Panc1 (cell line): ENCODE measurements around the gene HERC4. TPM values are rescaled to one million over a fixed set of nuclear protein-coding genes. Genes with fewer than 3 reads are reported as not detected.

Experiments used
- ATAC-seq: fragments of 200-7000 bp; cut with Tn5 transposase; 2 replicates; pipeline ENCODE4 v1.9.1; 2020; ENCODE audit warnings: mild to moderate bottlenecking, moderate library complexity
- BruUV-seq: library from RNA; stranded (reverse); fragments of 400-500 nt; replicated peaks from 2 replicates; lab custom pipeline; 2021; lab: Mats Ljungman, UMichigan
- CTCF ChIA-PET: fragments of 300-600 bp; sonication (Branson Sonifier 250); formaldehyde crosslinking; loops from one replicate; lab custom pipeline; 2022; ENCODE audit warnings: antibody characterized with exemption; lab: Charles Lee
- POLR2A ChIA-PET: fragments of 300-600 bp; sonication (Branson Sonifier 250); formaldehyde crosslinking; loops from one replicate; lab custom pipeline; 2022; ENCODE audit warnings: antibody characterized with exemption; lab: Charles Lee
- DNase-seq: peaks from one replicate; pipeline ENCODE4 v3.0.0-alpha.2; 2010; ENCODE audit warnings: low read depth, low spot score
- H3K27ac ChIP-seq: 2 replicates; pipeline ENCODE4 v1.5.1; 2011; ENCODE audit warnings: mild to moderate bottlenecking, low read length, inconsistent platforms
- H3K27me3 ChIP-seq: fragments of 200-500 bp; sonication (Bioruptor generic); 2 replicates; pipeline ENCODE4 v1.6.0; 2014; ENCODE audit warnings: low read length, inconsistent platforms; ENCODE audit not compliant: control insufficient read depth, insufficient read depth
- H3K36me3 ChIP-seq: fragments of 200-500 bp; sonication (Bioruptor generic); 2 replicates; pipeline ENCODE4 v1.5.1; 2014; ENCODE audit warnings: inconsistent platforms, mild to moderate bottlenecking, low read length, moderate library complexity; ENCODE audit not compliant: control insufficient read depth, insufficient read depth
- H3K4me1 ChIP-seq: 2 replicates; pipeline ENCODE4 v1.5.1; 2011; ENCODE audit warnings: inconsistent platforms, mild to moderate bottlenecking, low read length, moderate library complexity; ENCODE audit not compliant: control insufficient read depth, insufficient read depth
- H3K4me3 ChIP-seq, 2 experiments: 2 replicates each; pipeline ENCODE4 v1.5.1; 2011 to 2012; ENCODE audit warnings: low read depth in 2 of 2, low read length in 2 of 2, mild to moderate bottlenecking in 2 of 2, inconsistent platforms in 1 of 2, moderate library complexity in 1 of 2
- H3K9me3 ChIP-seq: fragments of 200-500 bp; sonication (Bioruptor generic); 2 replicates; pipeline ENCODE4 v1.5.1; 2014; ENCODE audit warnings: low read depth, mild to moderate bottlenecking, inconsistent platforms, low read length, moderate library complexity; ENCODE audit not compliant: control insufficient read depth, insufficient read depth
- POLR2AphosphoS5 ChIP-seq: IDR thresholded peaks from 2 replicates; pipeline ENCODE4 v1.6.1; 2012; ENCODE audit warnings: mild to moderate bottlenecking, low read depth, low read length, moderate library complexity
- SIN3A ChIP-seq: IDR thresholded peaks from 2 replicates; pipeline ENCODE4 v1.6.1; 2012; ENCODE audit warnings: low read depth, mild to moderate bottlenecking, low read length, moderate library complexity, borderline replicate concordance; ENCODE audit not compliant: insufficient read depth
- TCF7L2 ChIP-seq: IDR thresholded peaks from 2 replicates; pipeline ENCODE4 v1.6.1; 2011; ENCODE audit warnings: mild to moderate bottlenecking, low read depth, low read length, inconsistent platforms
- in situ Hi-C: cut with HindIII; loops from 2 replicates; pipeline ENCODE4 v1.10.0; 2016; ENCODE audit warnings: low sequenced_read_pairs, low pct_unique_long_range_greater_than_20kb
- intact Hi-C: fragments of 100-400 bp; cut with micrococcal nuclease; formaldehyde crosslinking; loops from one replicate; pipeline ENCODE4 v1.10.0; 2022; ENCODE audit not compliant: unreplicated experiment
- total RNA-seq: library from RNA; stranded (reverse); gene quantifications from one replicate; pipeline ENCODE4 v1.2.1, GENCODE V29; 2021; ENCODE audit not compliant: unreplicated experiment
- TF ChIP-seq, protein P1 (sequence below), 2 experiments: IDR thresholded peaks; 2 replicates each; pipeline ENCODE4 v1.6.1; 2011 to 2012; ENCODE audit warnings: low read depth in 2 of 2, control low read depth in 1 of 2, low read length in 1 of 2, mild to moderate bottlenecking in 1 of 2, moderate library complexity in 1 of 2; ENCODE audit not compliant: insufficient read depth in 1 of 2
- TF ChIP-seq, protein P2 (sequence below): fragments of 450-650 bp; IDR thresholded peaks from 2 replicates; pipeline ENCODE4 v1.5.1; 2017; ENCODE audit warnings: mild to moderate bottlenecking

The HERC4 gene
- total RNA-seq, 1 experiment from 2014 or later, result 119 TPM

DNA sequence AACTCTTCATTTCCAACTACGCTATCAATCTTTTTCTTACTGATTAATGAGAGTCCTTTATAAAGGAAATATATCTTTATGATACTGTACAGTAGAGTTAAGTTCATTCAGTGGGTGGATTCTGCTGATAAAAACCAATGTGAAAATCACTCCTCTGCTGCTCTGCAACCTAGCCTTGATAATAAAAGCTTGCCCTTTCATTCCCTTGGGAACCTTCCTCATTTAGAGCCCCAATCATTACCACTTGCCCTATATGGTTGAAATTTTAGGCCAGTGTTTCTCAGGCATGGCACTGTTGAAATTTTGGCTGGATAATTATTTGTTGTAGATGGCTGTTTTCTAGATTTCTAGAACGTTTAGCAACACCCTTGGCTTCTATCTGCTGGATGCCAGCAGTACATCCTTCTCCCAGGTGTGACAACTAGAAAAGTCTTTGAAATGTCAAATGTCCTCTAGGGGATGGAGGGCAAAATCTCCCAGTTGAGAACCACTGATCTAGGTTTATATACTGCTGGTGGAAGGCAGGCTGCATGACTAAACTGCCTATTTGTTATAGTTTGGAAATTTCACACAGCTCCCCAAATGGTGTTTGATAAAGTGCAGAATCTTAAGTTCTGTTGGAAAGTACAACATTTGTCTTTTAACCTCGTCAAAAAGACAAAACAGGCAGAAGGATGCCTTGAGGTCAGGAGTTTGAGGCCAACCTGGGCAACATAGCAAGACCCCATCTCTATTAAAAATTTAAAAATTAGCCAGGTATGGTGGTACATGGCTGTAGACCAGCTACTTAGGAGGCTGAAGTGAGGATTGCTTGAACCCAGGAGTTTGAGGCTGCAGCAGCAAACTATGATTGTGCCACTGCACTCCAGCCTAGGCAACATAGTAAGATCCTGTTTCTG lies 199.5 kb downstream of the HERC4 start:
- Histone ChIP-seq H3K36me3 (no peaks in the 10 kb centered on the region), H3K4me3 (no peak overlapping the region), H3K4me1 (no peaks in the 10 kb centered on the region), H3K9me3 (no peaks in the 10 kb centered on the region), H3K27me3 (no peaks in the 10 kb centered on the region), H3K27ac (no peak overlapping the region)
- DNase-seq (no peak), ATAC-seq (no peak)
- ChIA-PET CTCF (no interaction called here), POLR2A (interaction anchor here (0.6 kb wide), 1 partner anchor 51 kb away, joined by 3 read pairs; no protein-coding TSS in a partner anchor)
- in situ Hi-C loops (no loop called here), intact Hi-C loops (no loop called here)
- TF ChIP-seq POLR2AphosphoS5 (no peak), TCF7L2 (no peak), SIN3A (no peak)
- TF ChIP-seq, protein P1, sequence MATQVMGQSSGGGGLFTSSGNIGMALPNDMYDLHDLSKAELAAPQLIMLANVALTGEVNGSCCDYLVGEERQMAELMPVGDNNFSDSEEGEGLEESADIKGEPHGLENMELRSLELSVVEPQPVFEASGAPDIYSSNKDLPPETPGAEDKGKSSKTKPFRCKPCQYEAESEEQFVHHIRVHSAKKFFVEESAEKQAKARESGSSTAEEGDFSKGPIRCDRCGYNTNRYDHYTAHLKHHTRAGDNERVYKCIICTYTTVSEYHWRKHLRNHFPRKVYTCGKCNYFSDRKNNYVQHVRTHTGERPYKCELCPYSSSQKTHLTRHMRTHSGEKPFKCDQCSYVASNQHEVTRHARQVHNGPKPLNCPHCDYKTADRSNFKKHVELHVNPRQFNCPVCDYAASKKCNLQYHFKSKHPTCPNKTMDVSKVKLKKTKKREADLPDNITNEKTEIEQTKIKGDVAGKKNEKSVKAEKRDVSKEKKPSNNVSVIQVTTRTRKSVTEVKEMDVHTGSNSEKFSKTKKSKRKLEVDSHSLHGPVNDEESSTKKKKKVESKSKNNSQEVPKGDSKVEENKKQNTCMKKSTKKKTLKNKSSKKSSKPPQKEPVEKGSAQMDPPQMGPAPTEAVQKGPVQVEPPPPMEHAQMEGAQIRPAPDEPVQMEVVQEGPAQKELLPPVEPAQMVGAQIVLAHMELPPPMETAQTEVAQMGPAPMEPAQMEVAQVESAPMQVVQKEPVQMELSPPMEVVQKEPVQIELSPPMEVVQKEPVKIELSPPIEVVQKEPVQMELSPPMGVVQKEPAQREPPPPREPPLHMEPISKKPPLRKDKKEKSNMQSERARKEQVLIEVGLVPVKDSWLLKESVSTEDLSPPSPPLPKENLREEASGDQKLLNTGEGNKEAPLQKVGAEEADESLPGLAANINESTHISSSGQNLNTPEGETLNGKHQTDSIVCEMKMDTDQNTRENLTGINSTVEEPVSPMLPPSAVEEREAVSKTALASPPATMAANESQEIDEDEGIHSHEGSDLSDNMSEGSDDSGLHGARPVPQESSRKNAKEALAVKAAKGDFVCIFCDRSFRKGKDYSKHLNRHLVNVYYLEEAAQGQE (IDR thresholded peaks at IDR 0.05; ENCODE audit: insufficient read depth in 1 of 2, low read depth in 2 of 2, low read length in 1 of 2), result no peak
- TF ChIP-seq, protein P2, sequence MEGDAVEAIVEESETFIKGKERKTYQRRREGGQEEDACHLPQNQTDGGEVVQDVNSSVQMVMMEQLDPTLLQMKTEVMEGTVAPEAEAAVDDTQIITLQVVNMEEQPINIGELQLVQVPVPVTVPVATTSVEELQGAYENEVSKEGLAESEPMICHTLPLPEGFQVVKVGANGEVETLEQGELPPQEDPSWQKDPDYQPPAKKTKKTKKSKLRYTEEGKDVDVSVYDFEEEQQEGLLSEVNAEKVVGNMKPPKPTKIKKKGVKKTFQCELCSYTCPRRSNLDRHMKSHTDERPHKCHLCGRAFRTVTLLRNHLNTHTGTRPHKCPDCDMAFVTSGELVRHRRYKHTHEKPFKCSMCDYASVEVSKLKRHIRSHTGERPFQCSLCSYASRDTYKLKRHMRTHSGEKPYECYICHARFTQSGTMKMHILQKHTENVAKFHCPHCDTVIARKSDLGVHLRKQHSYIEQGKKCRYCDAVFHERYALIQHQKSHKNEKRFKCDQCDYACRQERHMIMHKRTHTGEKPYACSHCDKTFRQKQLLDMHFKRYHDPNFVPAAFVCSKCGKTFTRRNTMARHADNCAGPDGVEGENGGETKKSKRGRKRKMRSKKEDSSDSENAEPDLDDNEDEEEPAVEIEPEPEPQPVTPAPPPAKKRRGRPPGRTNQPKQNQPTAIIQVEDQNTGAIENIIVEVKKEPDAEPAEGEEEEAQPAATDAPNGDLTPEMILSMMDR, result no peak
- BruUV-seq, result no TSS peak

Other genes starting within 250 kb of the HERC4 start
- 0.44 TPM for gene DNAJC12, start 237.1 kb downstream of the HERC4 start, total RNA-seq
- 45.0 TPM for gene SIRT1, start 190.6 kb downstream of the HERC4 start, total RNA-seq
- gene MYPN, start 34.2 kb upstream of the HERC4 start, total RNA-seq, result 39.1 TPM
- gene ATOH7, start 156.8 kb upstream of the HERC4 start, total RNA-seq, result 0.28 TPM